GM23338 (cell line): ENCODE data around the gene CANT1. TPM values are rescaled to one million over a fixed set of nuclear protein-coding genes. Genes with fewer than 3 reads are reported as not detected.
"Not testable (repeated sequence)": the region's sequence is repeated elsewhere in the genome, so short reads cannot be mapped to it uniquely, and the experiment has no call there.

Experiments used
- ATAC-seq: fragments of 200-7000 bp; cut with Tn5 transposase; 3 replicates; pipeline ENCODE4 v1.9.1; 2020
- DNase-seq: peaks from one replicate; pipeline ENCODE4 v3.0.0-alpha.2; 2015; ENCODE audit warnings: low spot score
- H2AFZ ChIP-seq: fragments of 200-600 bp; sonication (generic); 2 replicates; pipeline ENCODE4 v1.8.0; 2016; ENCODE audit warnings: antibody characterized with exemption, mild to moderate bottlenecking, moderate library complexity
- H3F3A ChIP-seq: fragments of 200-600 bp; sonication (generic); replicated peaks from 2 replicates; pipeline ENCODE4 v1.8.0; 2017; ENCODE audit warnings: antibody characterized with exemption, mixed run types, low read depth
- H3K27ac ChIP-seq: fragments of 200-600 bp; sonication (generic); 2 replicates; pipeline ENCODE4 v1.6.1; 2016; ENCODE audit warnings: low read depth
- H3K27me3 ChIP-seq: fragments of 200-600 bp; sonication (generic); 2 replicates; pipeline ENCODE4 v1.8.0; 2016; ENCODE audit warnings: mild to moderate bottlenecking, mixed run types, moderate library complexity; ENCODE audit not compliant: insufficient read depth
- H3K36me3 ChIP-seq: fragments of 200-600 bp; sonication (generic); 2 replicates; pipeline ENCODE4 v1.8.0; 2016; ENCODE audit warnings: mild to moderate bottlenecking; ENCODE audit not compliant: insufficient read depth
- H3K4me1 ChIP-seq: fragments of 200-600 bp; sonication (generic); 2 replicates; pipeline ENCODE4 v1.8.0; 2016; ENCODE audit warnings: mild to moderate bottlenecking, moderate library complexity; ENCODE audit not compliant: insufficient read depth
- H3K4me2 ChIP-seq: fragments of 200-600 bp; sonication (generic); 2 replicates; pipeline ENCODE4 v1.7.1; 2017; ENCODE audit warnings: mixed run types
- H3K4me3 ChIP-seq: fragments of 200-600 bp; sonication (generic); 2 replicates; pipeline ENCODE4 v1.6.1; 2016; ENCODE audit warnings: mixed run types
- H3K79me2 ChIP-seq: fragments of 200-600 bp; sonication (generic); replicated peaks from 2 replicates; pipeline ENCODE4 v1.8.0; 2017; ENCODE audit warnings: mild to moderate bottlenecking; ENCODE audit not compliant: insufficient read depth
- H3K9me2 ChIP-seq: fragments of 200-600 bp; sonication (generic); 2 replicates; pipeline ENCODE4 v1.8.0; 2017; ENCODE audit not compliant: insufficient read depth
- H4K20me1 ChIP-seq: fragments of 200-600 bp; sonication (generic); replicated peaks from 2 replicates; pipeline ENCODE4 v1.8.0; 2017; ENCODE audit warnings: mild to moderate bottlenecking; ENCODE audit not compliant: insufficient read depth
- H3K27ac Mint-ChIP-seq: 2 replicates; pipeline ENCODE4 v1.8.0; 2020; ENCODE audit warnings: inconsistent platforms, mild to moderate bottlenecking, moderate library complexity, mixed read lengths
- H3K27me3 Mint-ChIP-seq: 3 replicates; pipeline ENCODE4 v1.8.0; 2022; ENCODE audit warnings: low read depth, mild to moderate bottlenecking, moderate library complexity, mixed read lengths, inconsistent platforms; ENCODE audit not compliant: insufficient read depth, poor library complexity
- H3K36me3 Mint-ChIP-seq: 3 replicates; pipeline ENCODE4 v1.8.0; 2021; ENCODE audit warnings: low read depth, mild to moderate bottlenecking, inconsistent platforms, moderate library complexity, mixed read lengths
- H3K4me1 Mint-ChIP-seq: 3 replicates; pipeline ENCODE4 v1.8.0; 2020; ENCODE audit warnings: mild to moderate bottlenecking, inconsistent platforms, mixed read lengths
- H3K4me3 Mint-ChIP-seq: 3 replicates; pipeline ENCODE4 v1.8.0; 2021; ENCODE audit warnings: moderate library complexity, mild to moderate bottlenecking, inconsistent platforms, mixed read lengths
- H3K9me3 Mint-ChIP-seq: 3 replicates; pipeline ENCODE4 v1.8.0; 2020; ENCODE audit warnings: moderate library complexity, mild to moderate bottlenecking, inconsistent platforms, mixed read lengths
- CREB1 ChIP-seq: fragments of 250-450 bp; sonication (Bioruptor Pico); IDR thresholded peaks from 2 replicates; pipeline ENCODE4 v1.5.0; 2020; ENCODE audit warnings: low read depth, mild to moderate bottlenecking, moderate library complexity
- EZH2 ChIP-seq: fragments of 200-600 bp; sonication (generic); IDR thresholded peaks from one replicate; pipeline ENCODE4 v1.8.0; 2017; ENCODE audit warnings: antibody characterized with exemption, mild to moderate bottlenecking, low read depth; ENCODE audit not compliant: unreplicated experiment
- EZH2phosphoT487 ChIP-seq: fragments of 200-600 bp; sonication (generic); IDR thresholded peaks from one replicate; pipeline ENCODE4 v1.8.1; 2018; ENCODE audit warnings: antibody characterized with exemption; ENCODE audit not compliant: unreplicated experiment
- JUNB ChIP-seq: IDR thresholded peaks from one replicate; pipeline ENCODE4 v1.6.1; 2016; ENCODE audit warnings: antibody characterized with exemption; ENCODE audit not compliant: unreplicated experiment
- NANOG ChIP-seq: IDR thresholded peaks from 2 replicates; pipeline ENCODE4 v1.6.1; 2016; ENCODE audit warnings: antibody characterized with exemption, borderline replicate concordance
- STAT1 ChIP-seq: IDR thresholded peaks from one replicate; pipeline ENCODE4 v1.6.1; 2016; ENCODE audit warnings: antibody characterized with exemption; ENCODE audit not compliant: unreplicated experiment
- ZNF114 ChIP-seq: fragments of 250-450 bp; sonication (Bioruptor Pico); IDR thresholded peaks from 2 replicates; pipeline ENCODE4 v1.5.0; 2020; ENCODE audit warnings: mild to moderate bottlenecking, moderate library complexity
- ZNF331 ChIP-seq: fragments of 250-450 bp; sonication (Bioruptor Pico); IDR thresholded peaks from 2 replicates; pipeline ENCODE4 v1.5.0; 2020; ENCODE audit warnings: low read depth, mild to moderate bottlenecking, moderate library complexity
- polyA plus RNA-seq: library from polyadenylated mRNA; unstranded; fragments of >200 nt; fragmentation: Nextera tagmentation; extraction: Ambion mirVana; gene quantifications from 2 replicates; pipeline ENCODE4 v1.2.1, GENCODE V29; 2016
- total RNA-seq: library from RNA; depleted of rRNA; stranded (reverse); fragments of >200 nt; shearing (Covaris generic); gene quantifications from 2 replicates; pipeline ENCODE4 v1.2.3, GENCODE V29; 2014
- TF ChIP-seq, protein P1 (sequence below): IDR thresholded peaks from 2 replicates; pipeline ENCODE4 v1.6.1; 2016; ENCODE audit warnings: antibody characterized with exemption
- TF ChIP-seq, protein P2 (sequence below): fragments of 250-450 bp; sonication (Bioruptor Pico); IDR thresholded peaks from 2 replicates; pipeline ENCODE4 v1.5.0; 2020; ENCODE audit warnings: mild to moderate bottlenecking, moderate library complexity

The CANT1 gene
- total and polyA plus RNA-seq, 2 experiments from 2014 or later, result 5.9 to 38.8 TPM

DNA sequence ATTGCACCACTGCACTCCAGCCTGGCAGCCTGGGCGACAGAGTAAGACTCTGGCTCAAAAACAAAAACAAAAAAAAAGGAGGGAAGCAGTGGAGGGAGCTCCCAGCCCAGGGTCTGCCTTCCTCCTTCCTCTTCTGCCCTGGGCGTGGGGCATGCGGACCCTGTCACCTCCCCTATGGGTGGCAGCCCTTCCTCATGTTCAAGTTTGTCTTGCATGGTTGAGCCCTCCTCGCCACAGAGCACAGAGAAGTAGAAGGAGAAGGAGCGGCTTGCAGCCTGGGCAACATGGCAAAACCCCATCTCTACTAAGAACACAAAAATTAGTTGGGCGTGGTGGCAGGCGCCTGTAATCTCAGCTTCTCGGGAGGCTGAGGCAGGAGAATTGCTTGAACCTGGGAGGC is 62.9 kb downstream of the CANT1 start:
- Histone ChIP-seq H3K4me1 (no peaks in the 10 kb centered on the region), H3K9me2 (no peaks in the 10 kb centered on the region), H3F3A (no peaks in the 10 kb centered on the region), H3K27ac (no peak overlapping the region), H3K4me2 (no peak overlapping the region), H3K4me3 (no peak overlapping the region), H3K36me3 (no peaks in the 10 kb centered on the region), H4K20me1 (no peaks in the 10 kb centered on the region), H2AFZ (no peak overlapping the region), H3K27me3 (no peaks in the 10 kb centered on the region), H3K79me2 (no peaks in the 10 kb centered on the region)
- no peak for ATAC-seq
- Mint-ChIP-seq H3K36me3 (peaks cover 11% of the 10 kb centered on the region; the same call in 2 of the 3 replicates), H3K4me1 (no peaks in the 10 kb centered on the region), H3K4me3 (no peak overlapping the region), H3K27me3 (peaks cover 13% of the 10 kb centered on the region), H3K27ac (no peak overlapping the region), H3K9me3 (peaks cover 24% of the 10 kb centered on the region)
- DNase-seq, result no peak
- no peak for TF ChIP-seq EZH2phosphoT487
- no peak for TF ChIP-seq JUNB
- no peak for TF ChIP-seq STAT1
- TF ChIP-seq NANOG, result no peak
- TF ChIP-seq, protein P1, sequence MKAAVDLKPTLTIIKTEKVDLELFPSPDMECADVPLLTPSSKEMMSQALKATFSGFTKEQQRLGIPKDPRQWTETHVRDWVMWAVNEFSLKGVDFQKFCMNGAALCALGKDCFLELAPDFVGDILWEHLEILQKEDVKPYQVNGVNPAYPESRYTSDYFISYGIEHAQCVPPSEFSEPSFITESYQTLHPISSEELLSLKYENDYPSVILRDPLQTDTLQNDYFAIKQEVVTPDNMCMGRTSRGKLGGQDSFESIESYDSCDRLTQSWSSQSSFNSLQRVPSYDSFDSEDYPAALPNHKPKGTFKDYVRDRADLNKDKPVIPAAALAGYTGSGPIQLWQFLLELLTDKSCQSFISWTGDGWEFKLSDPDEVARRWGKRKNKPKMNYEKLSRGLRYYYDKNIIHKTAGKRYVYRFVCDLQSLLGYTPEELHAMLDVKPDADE, result no peak

DNA sequence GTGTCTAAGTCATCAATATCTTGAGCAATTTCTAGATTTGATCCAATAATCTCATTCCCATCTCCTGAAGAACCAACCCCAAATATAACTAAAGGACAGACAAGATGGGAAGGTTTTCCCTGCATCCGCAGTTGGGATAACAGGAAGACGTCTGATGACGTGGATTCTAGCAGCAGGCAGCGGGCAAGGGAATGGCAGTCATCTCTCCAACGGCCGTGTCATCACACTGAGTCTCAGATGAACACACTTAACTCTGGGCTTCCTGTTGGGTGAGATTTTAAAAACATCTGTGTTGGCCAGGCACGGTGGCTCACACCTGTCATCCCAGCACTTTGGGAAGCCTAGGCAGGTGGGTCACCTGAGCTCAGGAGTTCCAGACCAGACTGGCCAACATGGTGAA is 63.4 kb downstream of the CANT1 start:
- DNase-seq (no peak), ATAC-seq (no peak)
- Histone ChIP-seq H3K79me2 (no peaks in the 10 kb centered on the region), H3K4me3 (no peak overlapping the region), H3K4me1 (no peaks in the 10 kb centered on the region), H2AFZ (no peak overlapping the region), H3K27me3 (no peaks in the 10 kb centered on the region), H3F3A (no peaks in the 10 kb centered on the region), H3K4me2 (no peak overlapping the region), H3K9me2 (no peaks in the 10 kb centered on the region), H3K27ac (no peak overlapping the region), H4K20me1 (no peaks in the 10 kb centered on the region), H3K36me3 (no peaks in the 10 kb centered on the region)
- H3K9me3 Mint-ChIP-seq, result peaks cover 19% of the 10 kb centered on the region
- H3K27ac Mint-ChIP-seq, result no peak overlapping the region
- no peaks in the 10 kb centered on the region for H3K4me1 Mint-ChIP-seq
- H3K36me3 Mint-ChIP-seq, result peaks cover 9% of the 10 kb centered on the region; the same call in 2 of the 3 replicates
- H3K4me3 Mint-ChIP-seq, result no peak overlapping the region
- H3K27me3 Mint-ChIP-seq, result peaks cover 13% of the 10 kb centered on the region
- TF ChIP-seq ZNF331, result no peak
- no peak for TF ChIP-seq JUNB
- TF ChIP-seq CREB1 (CRISPR knock-in tag), result no peak
- no peak for TF ChIP-seq NANOG
- TF ChIP-seq, protein P2, sequence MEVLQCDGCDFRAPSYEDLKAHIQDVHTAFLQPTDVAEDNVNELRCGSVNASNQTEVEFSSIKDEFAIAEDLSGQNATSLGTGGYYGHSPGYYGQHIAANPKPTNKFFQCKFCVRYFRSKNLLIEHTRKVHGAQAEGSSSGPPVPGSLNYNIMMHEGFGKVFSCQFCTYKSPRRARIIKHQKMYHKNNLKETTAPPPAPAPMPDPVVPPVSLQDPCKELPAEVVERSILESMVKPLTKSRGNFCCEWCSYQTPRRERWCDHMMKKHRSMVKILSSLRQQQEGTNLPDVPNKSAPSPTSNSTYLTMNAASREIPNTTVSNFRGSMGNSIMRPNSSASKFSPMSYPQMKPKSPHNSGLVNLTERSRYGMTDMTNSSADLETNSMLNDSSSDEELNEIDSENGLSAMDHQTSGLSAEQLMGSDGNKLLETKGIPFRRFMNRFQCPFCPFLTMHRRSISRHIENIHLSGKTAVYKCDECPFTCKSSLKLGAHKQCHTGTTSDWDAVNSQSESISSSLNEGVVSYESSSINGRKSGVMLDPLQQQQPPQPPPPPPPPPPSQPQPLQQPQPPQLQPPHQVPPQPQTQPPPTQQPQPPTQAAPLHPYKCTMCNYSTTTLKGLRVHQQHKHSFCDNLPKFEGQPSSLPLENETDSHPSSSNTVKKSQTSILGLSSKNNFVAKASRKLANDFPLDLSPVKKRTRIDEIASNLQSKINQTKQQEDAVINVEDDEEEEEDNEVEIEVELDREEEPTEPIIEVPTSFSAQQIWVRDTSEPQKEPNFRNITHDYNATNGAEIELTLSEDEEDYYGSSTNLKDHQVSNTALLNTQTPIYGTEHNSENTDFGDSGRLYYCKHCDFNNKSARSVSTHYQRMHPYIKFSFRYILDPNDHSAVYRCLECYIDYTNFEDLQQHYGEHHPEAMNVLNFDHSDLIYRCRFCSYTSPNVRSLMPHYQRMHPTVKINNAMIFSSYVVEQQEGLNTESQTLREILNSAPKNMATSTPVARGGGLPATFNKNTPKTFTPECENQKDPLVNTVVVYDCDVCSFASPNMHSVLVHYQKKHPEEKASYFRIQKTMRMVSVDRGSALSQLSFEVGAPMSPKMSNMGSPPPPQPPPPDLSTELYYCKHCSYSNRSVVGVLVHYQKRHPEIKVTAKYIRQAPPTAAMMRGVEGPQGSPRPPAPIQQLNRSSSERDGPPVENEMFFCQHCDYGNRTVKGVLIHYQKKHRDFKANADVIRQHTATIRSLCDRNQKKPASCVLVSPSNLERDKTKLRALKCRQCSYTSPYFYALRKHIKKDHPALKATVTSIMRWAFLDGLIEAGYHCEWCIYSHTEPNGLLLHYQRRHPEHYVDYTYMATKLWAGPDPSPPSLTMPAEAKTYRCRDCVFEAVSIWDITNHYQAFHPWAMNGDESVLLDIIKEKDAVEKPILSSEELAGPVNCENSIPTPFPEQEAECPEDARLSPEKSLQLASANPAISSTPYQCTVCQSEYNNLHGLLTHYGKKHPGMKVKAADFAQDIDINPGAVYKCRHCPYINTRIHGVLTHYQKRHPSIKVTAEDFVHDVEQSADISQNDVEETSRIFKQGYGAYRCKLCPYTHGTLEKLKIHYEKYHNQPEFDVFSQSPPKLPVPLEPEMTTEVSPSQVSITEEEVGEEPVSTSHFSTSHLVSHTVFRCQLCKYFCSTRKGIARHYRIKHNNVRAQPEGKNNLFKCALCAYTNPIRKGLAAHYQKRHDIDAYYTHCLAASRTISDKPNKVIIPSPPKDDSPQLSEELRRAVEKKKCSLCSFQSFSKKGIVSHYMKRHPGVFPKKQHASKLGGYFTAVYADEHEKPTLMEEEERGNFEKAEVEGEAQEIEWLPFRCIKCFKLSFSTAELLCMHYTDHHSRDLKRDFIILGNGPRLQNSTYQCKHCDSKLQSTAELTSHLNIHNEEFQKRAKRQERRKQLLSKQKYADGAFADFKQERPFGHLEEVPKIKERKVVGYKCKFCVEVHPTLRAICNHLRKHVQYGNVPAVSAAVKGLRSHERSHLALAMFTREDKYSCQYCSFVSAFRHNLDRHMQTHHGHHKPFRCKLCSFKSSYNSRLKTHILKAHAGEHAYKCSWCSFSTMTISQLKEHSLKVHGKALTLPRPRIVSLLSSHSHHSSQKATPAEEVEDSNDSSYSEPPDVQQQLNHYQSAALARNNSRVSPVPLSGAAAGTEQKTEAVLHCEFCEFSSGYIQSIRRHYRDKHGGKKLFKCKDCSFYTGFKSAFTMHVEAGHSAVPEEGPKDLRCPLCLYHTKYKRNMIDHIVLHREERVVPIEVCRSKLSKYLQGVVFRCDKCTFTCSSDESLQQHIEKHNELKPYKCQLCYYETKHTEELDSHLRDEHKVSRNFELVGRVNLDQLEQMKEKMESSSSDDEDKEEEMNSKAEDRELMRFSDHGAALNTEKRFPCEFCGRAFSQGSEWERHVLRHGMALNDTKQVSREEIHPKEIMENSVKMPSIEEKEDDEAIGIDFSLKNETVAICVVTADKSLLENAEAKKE (CRISPR knock-in tag), result no peak
- TF ChIP-seq EZH2, result no peak
- no peak for TF ChIP-seq ZNF114 (CRISPR knock-in tag)

DNA sequence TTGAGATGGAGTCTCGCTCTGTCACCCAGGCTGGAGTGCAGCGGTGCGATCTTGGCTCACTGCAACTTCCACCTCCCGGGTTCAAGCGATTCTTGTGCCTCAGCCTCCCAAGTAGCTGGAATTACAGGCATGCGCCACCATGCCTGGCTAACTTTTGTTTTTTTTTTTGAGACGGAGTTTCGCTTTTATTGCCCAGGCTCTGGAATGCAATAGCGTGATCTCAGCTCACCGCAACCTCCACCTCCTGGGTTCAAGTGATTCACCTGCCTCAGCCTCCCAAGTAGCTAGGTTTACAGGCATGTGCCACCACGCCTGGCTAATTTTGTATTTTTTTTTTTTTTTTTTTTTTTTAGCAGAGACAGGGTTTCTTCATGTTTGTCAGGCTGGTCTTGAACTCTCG is 64.1 kb downstream of the CANT1 start:
- ATAC-seq, H3K4me1 Mint-ChIP-seq, H3K4me2 ChIP-seq, H3K36me3 Mint-ChIP-seq, H3K4me3 Mint-ChIP-seq, H3K9me2 ChIP-seq, H3K36me3 ChIP-seq, H3K27me3 ChIP-seq, H3F3A ChIP-seq, DNase-seq, H2AFZ ChIP-seq, H3K4me3 ChIP-seq, H3K27ac ChIP-seq, H3K79me2 ChIP-seq, H3K4me1 ChIP-seq, H4K20me1 ChIP-seq, H3K27ac Mint-ChIP-seq: not testable (repeated sequence)
- H3K9me3 Mint-ChIP-seq, result peaks cover 13% of the 10 kb centered on the region
- peaks cover 13% of the 10 kb centered on the region for H3K27me3 Mint-ChIP-seq
